Kidney tubule cell (primary cell): ENCODE measurements around the gene RSPO4.
"Not testable (repeated sequence)": the region's sequence is repeated elsewhere in the genome, so short reads cannot be mapped to it uniquely, and the experiment has no call there.

ENCODE experiments used
- DNase-seq: peaks from one replicate; pipeline ENCODE4 v3.0.0-alpha.2; 2018; ENCODE audit warnings: low spot score

The RSPO4 gene

GRCh38 chr20:1001911-1002681, at the start of gene RSPO4:
RSPO4 (minus strand) TSS chr20:1002311; CDS start chr20:1002164, 147 bp downstream.
- no peak for DNase-seq

GRCh38 chr20:1050440-1050839, 48.3 kb upstream of the RSPO4 start:
- DNase-seq, result no peak

- no peak for DNase-seq
Measured at GRCh38 chr20:1045860-1046418, 43.8 kb upstream of the RSPO4 start.

GRCh38 chr20:1041845-1042390, 39.8 kb upstream of the RSPO4 start:
- no peak for DNase-seq

- no peak for DNase-seq
Measured at GRCh38 chr20:1038205-1038604, 36.1 kb upstream of the RSPO4 start.

- no peak for DNase-seq
Measured at GRCh38 chr20:1037039-1037438, 34.9 kb upstream of the RSPO4 start.

GRCh38 chr20:1035466-1035865, 33.4 kb upstream of the RSPO4 start:
- no peak for DNase-seq

GRCh38 chr20:1034415-1034789, 32.3 kb upstream of the RSPO4 start:
- DNase-seq, result no peak

- no peak for DNase-seq
Measured at GRCh38 chr20:1033751-1034414, 31.8 kb upstream of the RSPO4 start.

GRCh38 chr20:1029980-1030379, 27.9 kb upstream of the RSPO4 start:
- no peak for DNase-seq

GRCh38 chr20:1026214-1026613, 24.1 kb upstream of the RSPO4 start:
- DNase-seq, result not testable (repeated sequence)

GRCh38 chr20:1022871-1023270, 20.8 kb upstream of the RSPO4 start:
- no peak for DNase-seq

- no peak for DNase-seq
Measured at GRCh38 chr20:1020614-1021013, 18.5 kb upstream of the RSPO4 start.

- no peak for DNase-seq
Measured at GRCh38 chr20:1019344-1019743, 17.2 kb upstream of the RSPO4 start.

GRCh38 chr20:1017677-1018076, 15.6 kb upstream of the RSPO4 start:
- no peak for DNase-seq

- DNase-seq, result no peak
Measured at GRCh38 chr20:1015181-1015580, 13.1 kb upstream of the RSPO4 start.

GRCh38 chr20:1014471-1014870, 12.4 kb upstream of the RSPO4 start:
- DNase-seq, result no peak

GRCh38 chr20:1013566-1014340, 11.6 kb upstream of the RSPO4 start:
- DNase-seq, result no peak

- no peak for DNase-seq
Measured at GRCh38 chr20:1012359-1013168, 10.5 kb upstream of the RSPO4 start.

GRCh38 chr20:1010659-1011058, 8.5 kb upstream of the RSPO4 start:
- DNase-seq, result no peak

- peak; percentile 60 for DNase-seq
Measured at GRCh38 chr20:1005452-1006027, 3.4 kb upstream of the RSPO4 start.
